Endothelial cell (in vitro differentiated cells): Measurements from ENCODE around the gene ADAP2. TPM values are rescaled to one million over a fixed set of nuclear protein-coding genes. Genes with fewer than 3 reads are reported as not detected.
"Not testable (repeated sequence)": the region's sequence is repeated elsewhere in the genome, so short reads cannot be mapped to it uniquely, and the experiment has no call there.

Experiments used
- DNase-seq: peaks from one replicate; pipeline ENCODE4 v3.0.0; 2021; ENCODE audit warnings: low spot score
- H3K27ac Mint-ChIP-seq: one replicate; pipeline ENCODE4 v1.8.0; 2021; ENCODE audit warnings: mixed read lengths, inconsistent platforms; ENCODE audit not compliant: unreplicated experiment
- H3K27me3 Mint-ChIP-seq: one replicate; pipeline ENCODE4 v1.8.0; 2021; ENCODE audit warnings: mild to moderate bottlenecking, moderate library complexity, mixed read lengths, inconsistent platforms; ENCODE audit not compliant: unreplicated experiment
- H3K36me3 Mint-ChIP-seq: one replicate; pipeline ENCODE4 v1.8.0; 2021; ENCODE audit warnings: mild to moderate bottlenecking, low read depth, mixed read lengths, inconsistent platforms; ENCODE audit not compliant: unreplicated experiment
- H3K4me1 Mint-ChIP-seq: one replicate; pipeline ENCODE4 v1.8.0; 2021; ENCODE audit warnings: mild to moderate bottlenecking, mixed read lengths, inconsistent platforms; ENCODE audit not compliant: unreplicated experiment
- H3K4me3 Mint-ChIP-seq: one replicate; pipeline ENCODE4 v1.8.0; 2021; ENCODE audit warnings: mild to moderate bottlenecking, mixed read lengths, inconsistent platforms; ENCODE audit not compliant: unreplicated experiment
- H3K9me3 Mint-ChIP-seq: one replicate; pipeline ENCODE4 v1.8.0; 2021; ENCODE audit warnings: mixed read lengths, inconsistent platforms; ENCODE audit not compliant: unreplicated experiment
- CTCF ChIP-seq: fragments of 200-600 bp; sonication (generic); IDR thresholded peaks from one replicate; pipeline ENCODE4 v1.5.0; 2021; ENCODE audit warnings: antibody characterized with exemption; ENCODE audit not compliant: unreplicated experiment
- total RNA-seq: library from RNA; stranded (reverse); fragmentation: NEBNext Ultra II Directional; extraction: Animal tissue kit (Norgen Biotek cat#: 25700); gene quantifications from one replicate; pipeline ENCODE4 v1.2.1, GENCODE V29; 2021; ENCODE audit not compliant: unreplicated experiment

Gene ADAP2
- total RNA-seq, 1 donor from 2014 or later = 0.95 TPM

- no peak for DNase-seq
- H3K4me1 Mint-ChIP-seq = peaks cover 4% of the 10 kb centered on the region
- no peaks in the 10 kb centered on the region for H3K9me3 Mint-ChIP-seq
- peaks cover 2% of the 10 kb centered on the region for H3K27me3 Mint-ChIP-seq
- no peak overlapping the region for H3K27ac Mint-ChIP-seq
- TF ChIP-seq CTCF = no peak
- no peaks in the 10 kb centered on the region for H3K36me3 Mint-ChIP-seq
- H3K4me3 Mint-ChIP-seq = no peak overlapping the region
Measured at GRCh38 chr17:30961209-30962188, 39.8 kb downstream of the ADAP2 start.

- H3K4me3 Mint-ChIP-seq, H3K4me1 Mint-ChIP-seq, H3K9me3 Mint-ChIP-seq, H3K27ac Mint-ChIP-seq, H3K27me3 Mint-ChIP-seq, H3K36me3 Mint-ChIP-seq, DNase-seq: not testable (repeated sequence)
Measured at GRCh38 chr17:30964312-30964711, 42.6 kb downstream of the ADAP2 start.

- no peak for TF ChIP-seq CTCF
- no peaks in the 10 kb centered on the region for H3K9me3 Mint-ChIP-seq
- peaks cover 2% of the 10 kb centered on the region for H3K27me3 Mint-ChIP-seq
- H3K4me3 Mint-ChIP-seq = no peak overlapping the region
- no peak overlapping the region for H3K27ac Mint-ChIP-seq
- no peaks in the 10 kb centered on the region for H3K36me3 Mint-ChIP-seq
- DNase-seq = no peak
- H3K4me1 Mint-ChIP-seq = no peaks in the 10 kb centered on the region
Measured at GRCh38 chr17:30964876-30965275, 43.1 kb downstream of the ADAP2 start.

DNA sequence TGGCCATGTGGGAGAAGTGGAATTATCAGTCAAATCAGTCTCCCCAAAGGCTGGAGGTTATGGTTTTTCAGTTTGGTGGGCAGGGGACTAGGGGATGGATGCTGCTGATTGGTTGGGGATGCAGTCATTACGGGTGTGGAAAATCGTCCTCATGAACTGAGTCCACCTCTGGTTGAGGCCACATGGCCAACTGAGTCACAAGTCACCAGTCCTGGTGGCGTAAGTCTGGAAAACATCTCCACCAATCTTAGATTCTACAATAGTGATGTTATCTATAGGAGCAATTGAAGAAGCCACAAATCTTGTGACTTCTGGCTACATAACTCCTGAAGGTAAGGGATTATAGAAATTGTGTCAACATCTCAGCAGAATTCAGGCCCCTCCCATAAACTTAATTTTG is 43.9 kb downstream of the ADAP2 start:
- H3K9me3 Mint-ChIP-seq = no peaks in the 10 kb centered on the region
- H3K27ac Mint-ChIP-seq = no peak overlapping the region
- no peak overlapping the region for H3K4me3 Mint-ChIP-seq
- peaks cover 7% of the 10 kb centered on the region for H3K4me1 Mint-ChIP-seq
- no peak for TF ChIP-seq CTCF
- no peaks in the 10 kb centered on the region for H3K36me3 Mint-ChIP-seq
- no peak for DNase-seq
- peaks cover 6% of the 10 kb centered on the region for H3K27me3 Mint-ChIP-seq

GRCh38 chr17:30967911-30968310 is 46.2 kb downstream of the ADAP2 start:
- H3K9me3 Mint-ChIP-seq, DNase-seq, H3K27ac Mint-ChIP-seq, H3K4me3 Mint-ChIP-seq, H3K27me3 Mint-ChIP-seq, H3K36me3 Mint-ChIP-seq: not testable (repeated sequence)
- H3K4me1 Mint-ChIP-seq = peaks cover 15% of the 10 kb centered on the region
